ENCODE data around the gene MAGEA2.

- no peak for TF ChIP-seq CTCF (conservative IDR thresholded peaks at IDR 0.05)
- TF ChIP-seq ZFX (IDR thresholded peaks at IDR 0.05): no peak
These were observed 28.2 kb downstream of the MAGEA2 start for GRCh38 chrX:152725409-152725808.

Measured in C4-2B (cell line).